CD4-positive, alpha-beta T cell treated with Interleukin-4 for 1 hour (primary cell): ENCODE data around the gene CAMTA1.

Experiments
- DNase-seq, 2 donors: peaks; one replicate each; pipeline ENCODE4 v3.0.0-alpha.2; 2020 to 2022

CAMTA1 gene

GRCh38 chr1:7335224-7335879, 550.1 kb downstream of the CAMTA1 start:
- DNase-seq = no peak

- DNase-seq = no peak
These were observed 553.2 kb downstream of the CAMTA1 start for GRCh38 chr1:7338439-7338838.

GRCh38 chr1:7339014-7339413, 553.8 kb downstream of the CAMTA1 start:
- DNase-seq = no peak

- no peak for DNase-seq
These were observed 554.7 kb downstream of the CAMTA1 start for GRCh38 chr1:7339953-7340352.

GRCh38 chr1:7341145-7341905, 556.1 kb downstream of the CAMTA1 start:
- no peak for DNase-seq

- DNase-seq = no peak
These were observed 558.6 kb downstream of the CAMTA1 start for GRCh38 chr1:7343882-7344281.

- DNase-seq = no peak
These were observed 559.0 kb downstream of the CAMTA1 start for GRCh38 chr1:7344299-7344698.

GRCh38 chr1:7345516-7345915, 560.3 kb downstream of the CAMTA1 start:
- DNase-seq = no peak

- DNase-seq = no peak
These were observed 560.9 kb downstream of the CAMTA1 start for GRCh38 chr1:7346070-7346596.

GRCh38 chr1:7346600-7347570, 561.6 kb downstream of the CAMTA1 start:
- no peak for DNase-seq

GRCh38 chr1:7348073-7348472, 562.8 kb downstream of the CAMTA1 start:
- DNase-seq = no peak

- DNase-seq = no peak
These were observed 563.3 kb downstream of the CAMTA1 start for GRCh38 chr1:7348580-7348979.

- no peak for DNase-seq
These were observed 565.5 kb downstream of the CAMTA1 start for GRCh38 chr1:7350804-7351203.

- DNase-seq = no peak
These were observed 566.4 kb downstream of the CAMTA1 start for GRCh38 chr1:7351649-7352048.

- no peak for DNase-seq
These were observed 567.1 kb downstream of the CAMTA1 start for GRCh38 chr1:7352364-7352763.

GRCh38 chr1:7352974-7353373, 567.7 kb downstream of the CAMTA1 start:
- DNase-seq = no peak

GRCh38 chr1:7355646-7356045, 570.4 kb downstream of the CAMTA1 start:
- DNase-seq = no peak

- no peak for DNase-seq
These were observed 570.8 kb downstream of the CAMTA1 start for GRCh38 chr1:7356079-7356478.

GRCh38 chr1:7358425-7358824, 573.2 kb downstream of the CAMTA1 start:
- no peak for DNase-seq

GRCh38 chr1:7360526-7360925, 575.3 kb downstream of the CAMTA1 start:
- no peak for DNase-seq

GRCh38 chr1:7362947-7363346, 577.7 kb downstream of the CAMTA1 start:
- DNase-seq = no peak

- no peak for DNase-seq
These were observed 578.2 kb downstream of the CAMTA1 start for GRCh38 chr1:7363450-7363849.

GRCh38 chr1:7365706-7366105, 580.5 kb downstream of the CAMTA1 start:
- DNase-seq = no peak
